Measurements from ENCODE around the gene PTGDR2. TPM values are rescaled to one million over a fixed set of nuclear protein-coding genes. Genes with fewer than 3 reads are reported as not detected.

PTGDR2 gene
- total RNA-seq, 1 donor from 2014 or later = not detected

DNA sequence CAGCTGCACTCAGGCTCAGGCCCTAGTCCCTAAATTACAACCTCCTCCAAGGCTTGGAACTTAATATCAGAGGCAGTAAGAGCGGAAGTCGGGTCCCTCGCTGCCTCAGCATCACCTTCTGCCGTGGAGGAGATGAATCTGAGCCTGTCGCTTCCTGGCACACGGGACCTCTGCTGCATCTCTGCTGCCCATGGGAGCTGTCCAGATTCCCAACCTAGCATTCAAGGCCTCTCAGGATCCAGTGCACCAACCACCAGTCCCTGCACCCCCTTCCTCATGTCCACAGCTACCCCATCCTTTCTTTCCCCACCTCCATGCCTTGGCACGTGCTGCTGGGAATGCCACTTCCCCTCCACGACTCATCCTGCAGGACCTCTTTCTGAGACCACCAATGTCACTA is 2.5 kb upstream of the PTGDR2 start:
- H3K9me3 ChIP-seq = no peaks in the 10 kb centered on the region
- no peaks in the 10 kb centered on the region for H3K27me3 ChIP-seq
- TF ChIP-seq, protein P1, sequence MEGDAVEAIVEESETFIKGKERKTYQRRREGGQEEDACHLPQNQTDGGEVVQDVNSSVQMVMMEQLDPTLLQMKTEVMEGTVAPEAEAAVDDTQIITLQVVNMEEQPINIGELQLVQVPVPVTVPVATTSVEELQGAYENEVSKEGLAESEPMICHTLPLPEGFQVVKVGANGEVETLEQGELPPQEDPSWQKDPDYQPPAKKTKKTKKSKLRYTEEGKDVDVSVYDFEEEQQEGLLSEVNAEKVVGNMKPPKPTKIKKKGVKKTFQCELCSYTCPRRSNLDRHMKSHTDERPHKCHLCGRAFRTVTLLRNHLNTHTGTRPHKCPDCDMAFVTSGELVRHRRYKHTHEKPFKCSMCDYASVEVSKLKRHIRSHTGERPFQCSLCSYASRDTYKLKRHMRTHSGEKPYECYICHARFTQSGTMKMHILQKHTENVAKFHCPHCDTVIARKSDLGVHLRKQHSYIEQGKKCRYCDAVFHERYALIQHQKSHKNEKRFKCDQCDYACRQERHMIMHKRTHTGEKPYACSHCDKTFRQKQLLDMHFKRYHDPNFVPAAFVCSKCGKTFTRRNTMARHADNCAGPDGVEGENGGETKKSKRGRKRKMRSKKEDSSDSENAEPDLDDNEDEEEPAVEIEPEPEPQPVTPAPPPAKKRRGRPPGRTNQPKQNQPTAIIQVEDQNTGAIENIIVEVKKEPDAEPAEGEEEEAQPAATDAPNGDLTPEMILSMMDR (IDR thresholded peaks at IDR 0.05) = no peak
- no peak overlapping the region for H3K4me3 ChIP-seq
- no peak for DNase-seq (ENCODE audit: low spot score in 2 of 2)
- H3K4me1 ChIP-seq = no peaks in the 10 kb centered on the region
- intact Hi-C loops (cut with DNase I) = no loop called here
- H3K36me3 ChIP-seq = no peaks in the 10 kb centered on the region
- no peak overlapping the region for H3K27ac ChIP-seq

DNA sequence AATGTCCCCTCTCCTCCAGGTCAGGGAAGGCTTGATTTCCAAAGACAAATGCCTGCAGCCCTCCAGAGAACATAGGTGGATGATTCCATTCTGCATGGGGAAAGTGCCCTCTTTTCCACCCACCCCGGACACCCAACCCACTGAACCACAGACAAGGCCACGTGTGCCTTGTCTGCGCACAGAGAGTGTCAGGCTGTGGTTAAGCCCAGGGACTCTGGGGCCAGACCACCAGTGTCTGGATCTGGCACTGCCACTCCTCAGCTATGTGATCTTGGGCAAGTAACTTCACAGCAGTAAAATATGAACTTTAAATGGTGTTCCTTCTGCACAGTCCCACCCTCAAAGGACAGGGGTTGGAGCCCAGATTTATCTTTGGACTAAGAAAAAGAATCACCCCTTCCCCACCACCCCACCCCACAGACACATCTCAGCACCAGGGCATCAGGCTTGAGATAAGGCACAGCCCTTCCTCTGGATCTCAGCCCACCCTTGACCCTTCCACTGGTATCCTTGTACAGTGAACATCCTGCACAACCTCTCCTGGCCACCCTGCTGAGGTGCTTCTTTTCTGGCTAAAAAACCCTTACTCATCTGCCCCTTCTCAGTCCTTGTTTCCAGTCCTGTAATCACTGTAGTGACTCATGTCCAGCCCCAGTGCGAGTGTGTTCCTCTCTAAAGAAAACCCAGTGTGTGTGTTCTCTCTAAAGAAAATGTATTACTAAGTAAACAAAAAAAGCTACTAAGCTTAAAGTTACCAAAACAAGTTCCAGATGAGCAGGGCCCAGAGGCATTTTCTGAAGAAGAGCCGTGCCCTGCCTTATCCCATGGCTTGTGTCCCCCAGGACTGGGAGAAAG is 1.9 kb upstream of the PTGDR2 start:
- no peak overlapping the region for H3K4me3 ChIP-seq
- H3K27me3 ChIP-seq = no peaks in the 10 kb centered on the region
- H3K4me1 ChIP-seq = no peaks in the 10 kb centered on the region
- H3K9me3 ChIP-seq = no peaks in the 10 kb centered on the region
- no peak for DNase-seq (ENCODE audit: low spot score in 2 of 2)
- intact Hi-C loops (cut with DNase I) = no loop called here
- TF ChIP-seq, protein P1 (IDR thresholded peaks at IDR 0.05) = no peak
- H3K27ac ChIP-seq = no peak overlapping the region
- no peaks in the 10 kb centered on the region for H3K36me3 ChIP-seq

DNA sequence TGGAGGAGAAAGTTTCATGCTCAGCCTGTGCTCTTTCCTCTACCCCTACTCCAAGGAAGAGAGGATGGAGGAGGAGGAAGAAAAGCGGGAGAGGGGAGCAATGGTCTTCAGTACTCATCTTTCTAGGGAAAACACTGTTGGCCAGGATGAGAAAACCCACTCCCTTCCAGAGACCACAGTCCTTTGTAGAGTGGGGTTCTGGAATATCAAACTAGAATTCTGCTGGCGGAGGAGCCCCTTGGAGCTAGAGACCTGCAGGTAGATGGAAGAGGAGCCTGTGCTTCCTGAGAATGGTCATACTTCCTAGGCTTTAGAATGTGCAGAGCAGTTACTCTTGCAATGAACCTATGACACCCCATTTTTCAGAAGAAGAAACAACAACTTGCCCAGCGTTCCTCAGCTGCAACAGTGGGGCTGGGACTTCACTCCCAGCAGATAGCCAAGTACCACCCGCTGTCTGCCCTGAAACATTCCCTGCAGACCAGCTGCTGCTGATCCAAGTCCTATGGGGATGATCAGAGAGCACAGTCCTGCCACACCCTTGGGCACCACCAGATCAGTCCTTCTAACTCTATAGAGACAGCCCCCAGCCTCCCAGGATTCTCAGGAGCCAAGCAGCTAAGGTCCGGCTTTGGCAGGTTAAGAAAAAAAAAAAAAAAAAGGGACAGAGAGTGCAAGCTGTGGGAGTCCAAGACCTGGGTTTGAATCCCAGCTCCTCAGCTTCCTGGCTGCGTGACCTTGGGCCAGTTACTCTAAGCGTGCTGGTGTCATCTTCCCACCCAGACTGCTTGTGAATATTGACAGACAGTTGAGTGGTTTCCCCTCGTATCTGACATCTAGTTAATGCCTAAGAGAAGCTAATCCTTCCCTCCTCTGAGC is 664 bp downstream of the PTGDR2 start:
- Histone ChIP-seq H3K27me3 (no peaks in the 10 kb centered on the region), H3K4me3 (no peak overlapping the region), H3K9me3 (no peaks in the 10 kb centered on the region), H3K27ac (no peak overlapping the region), H3K36me3 (peaks cover 13 to 15% of the 10 kb centered on the region in 2 donors), H3K4me1 (no peaks in the 10 kb centered on the region)
- intact Hi-C loops (cut with DNase I) = no loop called here
- DNase-seq (ENCODE audit: low spot score in 2 of 2) = no peak
- TF ChIP-seq, protein P1 (IDR thresholded peaks at IDR 0.05) = no peak

DNA sequence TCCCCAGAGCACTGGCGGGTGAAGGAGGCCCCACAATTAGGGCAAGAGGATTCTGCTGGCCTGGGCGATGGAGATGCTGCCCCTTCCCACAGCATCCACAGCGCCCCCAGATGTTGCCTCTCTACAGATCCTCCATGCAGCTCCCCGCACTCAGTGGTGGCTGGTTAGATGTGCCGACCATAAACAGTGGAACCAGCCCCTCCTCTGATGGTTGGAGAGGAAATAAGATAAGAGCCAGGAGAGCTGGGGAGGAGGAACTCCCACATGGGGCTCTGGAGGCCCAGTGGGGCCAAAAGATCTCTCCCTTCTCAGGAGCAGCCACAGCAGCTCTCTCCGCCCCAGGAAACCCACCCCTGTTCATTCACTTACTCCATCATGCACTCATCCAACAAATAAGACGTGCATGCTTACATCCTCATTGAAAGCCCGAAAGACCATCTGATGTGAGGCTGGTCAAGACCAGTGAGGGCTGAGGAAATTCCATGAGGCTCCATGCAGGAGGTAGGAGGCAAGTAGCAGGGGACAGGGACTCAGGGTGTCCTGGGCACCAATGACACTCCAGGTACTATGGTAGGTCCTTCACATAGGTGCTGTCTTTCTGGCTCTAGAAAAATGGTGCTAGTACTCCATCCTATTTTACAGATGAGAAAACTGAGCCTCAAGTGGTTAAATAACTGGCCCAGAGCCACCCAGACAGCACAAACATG is 1.5 kb downstream of the PTGDR2 start:
- Histone ChIP-seq H3K9me3 (no peaks in the 10 kb centered on the region), H3K36me3 (peaks cover 21 to 23% of the 10 kb centered on the region in 2 donors), H3K4me1 (no peaks in the 10 kb centered on the region), H3K4me3 (no peak overlapping the region), H3K27me3 (no peaks in the 10 kb centered on the region), H3K27ac (no peak overlapping the region)
- DNase-seq (ENCODE audit: low spot score in 2 of 2) = no peak
- TF ChIP-seq, protein P1 (IDR thresholded peaks at IDR 0.05) = no peak
- intact Hi-C loops (cut with DNase I) = no loop called here

Data from ascending aorta (tissue), 2 donors.